ENCODE data around the gene SPATA31A1. TPM values are rescaled to one million over a fixed set of nuclear protein-coding genes. Genes with fewer than 3 reads are reported as not detected.

Gene SPATA31A1
- total RNA-seq = not detected in 2 replicates

DNA sequence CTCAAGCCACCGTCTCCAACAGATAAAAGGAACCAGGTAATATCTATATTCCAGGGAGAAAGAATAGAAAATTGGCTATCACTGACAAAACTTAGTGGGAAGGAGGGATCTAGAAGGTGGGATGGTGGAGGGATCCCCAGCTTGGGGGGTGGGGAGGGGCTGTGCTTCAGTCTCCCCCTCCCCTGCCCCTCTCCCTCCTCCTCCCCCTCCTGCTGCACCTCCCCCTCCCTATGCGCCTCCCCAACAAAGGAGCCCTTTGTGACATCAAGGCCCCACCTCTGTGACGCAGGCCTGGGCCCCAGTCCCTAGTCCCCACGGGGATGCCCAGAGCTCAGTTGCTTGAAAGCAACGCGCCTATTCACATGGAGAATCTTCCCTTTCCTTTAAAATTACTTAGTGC is at the start of gene SPATA31A1:
SPATA31A1 (plus strand) TSS at position 301 of the 400 bp plus-strand sequence; CDS start at position 363, 62 bp downstream.

Other genes starting within 250 kb of the SPATA31A1 start
- 0.05 and 0.19 TPM in 2 replicates for gene CNTNAP3, start 67.5 kb upstream of the SPATA31A1 start, total RNA-seq